GM15510 (cell line): ENCODE results near the gene DNAH17.

Source experiments
- POLR2A ChIP-seq: IDR thresholded peaks from 3 replicates; pipeline ENCODE4 v1.6.1; 2011; ENCODE audit warnings: borderline replicate concordance; ENCODE audit not compliant: insufficient read length; ENCODE audit errors: extremely low read depth

DNAH17 gene

GRCh38 chr17:78530675-78531074, 46.5 kb downstream of the DNAH17 start:
- no peak for TF ChIP-seq POLR2A

DNA sequence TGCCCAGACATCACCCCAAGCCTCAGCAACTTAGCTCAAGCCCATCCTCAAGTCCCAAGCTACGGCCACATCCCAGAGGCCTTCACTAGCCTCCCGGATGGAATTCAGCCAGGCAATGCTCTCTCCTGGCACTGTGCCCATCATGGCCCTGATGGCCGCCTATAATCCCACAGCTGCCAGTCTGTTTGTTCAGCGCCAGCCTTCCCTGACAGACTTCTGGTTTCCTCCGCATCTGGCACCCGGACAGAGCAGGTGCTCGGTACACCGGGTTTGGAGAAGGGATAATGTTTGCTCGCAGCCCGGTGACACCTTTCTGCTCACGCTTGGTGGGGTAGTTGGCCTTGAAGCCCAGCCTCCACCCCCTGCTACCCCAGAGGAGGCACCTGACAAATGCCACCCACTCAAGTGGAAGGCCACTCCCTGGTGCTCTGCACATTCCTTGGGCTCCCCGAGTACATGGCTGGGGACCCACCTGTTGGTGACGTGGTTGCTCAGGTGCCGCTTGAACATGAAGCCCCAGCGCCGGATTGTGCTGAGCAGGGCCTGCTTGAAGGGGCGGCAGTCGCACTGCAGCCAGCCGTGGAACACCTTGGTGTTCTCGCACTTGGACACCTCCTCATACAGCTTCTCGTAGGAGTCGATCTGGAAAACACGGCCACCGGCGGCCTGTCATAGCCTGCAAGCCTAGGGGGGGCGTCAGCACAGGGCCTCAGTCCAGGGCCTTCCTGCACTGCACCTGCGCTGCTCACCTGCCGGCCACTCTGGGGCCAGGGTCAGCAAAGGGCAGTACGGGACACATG, 47.1 kb downstream of the DNAH17 start:
- TF ChIP-seq POLR2A, result no peak

- TF ChIP-seq POLR2A, result no peak
Measured at GRCh38 chr17:78529251-78529650, 47.9 kb downstream of the DNAH17 start.

GRCh38 chr17:78528541-78528940, 48.7 kb downstream of the DNAH17 start:
- no peak for TF ChIP-seq POLR2A

GRCh38 chr17:78527345-78527744, 49.9 kb downstream of the DNAH17 start:
- no peak for TF ChIP-seq POLR2A

DNA sequence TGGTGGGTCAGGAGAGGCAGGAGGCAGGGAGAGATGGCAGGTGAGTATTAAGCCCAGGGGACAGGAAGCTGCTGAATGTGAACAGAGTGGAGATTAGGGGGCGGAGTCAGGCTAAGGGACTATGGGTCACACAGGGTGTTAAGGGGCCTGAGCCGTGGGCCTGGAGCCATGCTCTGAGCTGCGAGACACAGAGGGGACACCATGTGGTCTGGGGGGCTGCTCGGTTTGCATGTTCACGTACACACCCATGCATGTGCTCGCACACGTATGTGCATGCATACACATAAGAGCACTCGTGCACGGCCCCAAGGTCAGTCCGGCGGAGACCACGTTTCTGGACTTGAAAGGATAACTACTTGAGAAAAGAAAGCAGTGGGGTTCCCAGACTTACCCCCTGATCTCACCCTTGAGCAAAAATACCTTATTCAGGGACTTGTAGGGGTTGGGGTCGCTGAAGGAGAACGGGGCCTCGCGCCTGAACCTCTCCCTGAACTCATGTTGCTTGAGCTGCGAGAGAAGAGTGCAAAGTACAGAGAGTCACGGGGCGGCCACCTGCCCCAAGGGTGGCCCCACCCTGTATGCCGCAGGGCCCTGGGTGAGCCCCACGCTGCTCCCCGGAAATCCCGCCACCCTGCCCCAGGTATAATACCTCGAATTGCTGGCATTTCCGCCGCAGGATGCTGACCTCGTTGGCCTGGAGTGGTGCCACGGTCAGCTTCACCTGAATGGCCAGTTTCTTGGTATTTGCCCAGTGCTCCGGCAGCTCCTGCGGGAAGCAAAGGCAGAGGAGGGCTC, 50.8 kb downstream of the DNAH17 start:
- TF ChIP-seq POLR2A, result no peak

GRCh38 chr17:78525511-78526160, 51.6 kb downstream of the DNAH17 start:
- TF ChIP-seq POLR2A, result no peak

- no peak for TF ChIP-seq POLR2A
Measured at GRCh38 chr17:78524870-78525510, 52.2 kb downstream of the DNAH17 start.

- no peak for TF ChIP-seq POLR2A
Measured at GRCh38 chr17:78523934-78524655, 53.1 kb downstream of the DNAH17 start.

GRCh38 chr17:78522031-78522809, 55.0 kb downstream of the DNAH17 start:
- no peak for TF ChIP-seq POLR2A

- TF ChIP-seq POLR2A, result no peak
Measured at GRCh38 chr17:78517421-78517820, 59.8 kb downstream of the DNAH17 start.

GRCh38 chr17:78515480-78515879, 61.7 kb downstream of the DNAH17 start:
- no peak for TF ChIP-seq POLR2A

DNA sequence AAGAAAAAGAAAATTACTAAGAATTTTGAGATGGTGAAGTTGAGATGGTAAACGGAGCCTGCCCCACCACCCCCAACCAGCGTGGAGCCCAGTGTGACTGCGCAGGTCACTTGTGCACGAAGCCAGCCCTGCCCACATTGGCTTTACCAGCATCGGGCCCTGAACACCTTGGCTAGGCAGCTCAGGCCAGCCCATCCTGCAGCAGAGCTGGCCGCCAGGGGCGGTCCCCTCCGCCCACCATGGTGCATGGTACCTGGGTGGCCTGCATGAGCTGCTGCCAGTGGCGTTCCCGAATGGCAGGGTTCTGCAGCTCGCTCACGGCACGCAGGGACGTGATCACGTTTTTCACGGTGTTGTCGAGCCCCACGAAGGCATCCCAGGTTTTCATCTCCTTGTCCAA, 62.7 kb downstream of the DNAH17 start:
- TF ChIP-seq POLR2A, result no peak
